Neural progenitor cell (in vitro differentiated cells): ENCODE data around the gene TCHHL1.

Source experiments
- EZH2 ChIP-seq: fragments of 200-600 bp; sonication (generic); IDR thresholded peaks from 2 replicates; pipeline ENCODE4 v1.6.1; 2017; ENCODE audit warnings: antibody characterized with exemption, mild to moderate bottlenecking, moderate library complexity
- TF ChIP-seq, protein P1 (sequence below): fragments of 200-600 bp; sonication (generic); IDR thresholded peaks from 2 replicates; pipeline ENCODE4 v1.5.1; 2017; ENCODE audit warnings: antibody characterized with exemption, mild to moderate bottlenecking

GRCh38 chr1:152125834-152126443 lies 37.1 kb upstream of the TCHHL1 start:
- TF ChIP-seq, protein P1, sequence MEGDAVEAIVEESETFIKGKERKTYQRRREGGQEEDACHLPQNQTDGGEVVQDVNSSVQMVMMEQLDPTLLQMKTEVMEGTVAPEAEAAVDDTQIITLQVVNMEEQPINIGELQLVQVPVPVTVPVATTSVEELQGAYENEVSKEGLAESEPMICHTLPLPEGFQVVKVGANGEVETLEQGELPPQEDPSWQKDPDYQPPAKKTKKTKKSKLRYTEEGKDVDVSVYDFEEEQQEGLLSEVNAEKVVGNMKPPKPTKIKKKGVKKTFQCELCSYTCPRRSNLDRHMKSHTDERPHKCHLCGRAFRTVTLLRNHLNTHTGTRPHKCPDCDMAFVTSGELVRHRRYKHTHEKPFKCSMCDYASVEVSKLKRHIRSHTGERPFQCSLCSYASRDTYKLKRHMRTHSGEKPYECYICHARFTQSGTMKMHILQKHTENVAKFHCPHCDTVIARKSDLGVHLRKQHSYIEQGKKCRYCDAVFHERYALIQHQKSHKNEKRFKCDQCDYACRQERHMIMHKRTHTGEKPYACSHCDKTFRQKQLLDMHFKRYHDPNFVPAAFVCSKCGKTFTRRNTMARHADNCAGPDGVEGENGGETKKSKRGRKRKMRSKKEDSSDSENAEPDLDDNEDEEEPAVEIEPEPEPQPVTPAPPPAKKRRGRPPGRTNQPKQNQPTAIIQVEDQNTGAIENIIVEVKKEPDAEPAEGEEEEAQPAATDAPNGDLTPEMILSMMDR = no peak
- no peak for TF ChIP-seq EZH2
